Measurements from ENCODE around the gene SERF2.
"Not testable (repeated sequence)": the region's sequence is repeated elsewhere in the genome, so short reads cannot be mapped to it uniquely, and the experiment has no call there.

The SERF2 gene

GRCh38 chr15:43830691-43831275 is 38.7 kb downstream of the SERF2 start:
- DNase-seq = not testable (repeated sequence)

DNA sequence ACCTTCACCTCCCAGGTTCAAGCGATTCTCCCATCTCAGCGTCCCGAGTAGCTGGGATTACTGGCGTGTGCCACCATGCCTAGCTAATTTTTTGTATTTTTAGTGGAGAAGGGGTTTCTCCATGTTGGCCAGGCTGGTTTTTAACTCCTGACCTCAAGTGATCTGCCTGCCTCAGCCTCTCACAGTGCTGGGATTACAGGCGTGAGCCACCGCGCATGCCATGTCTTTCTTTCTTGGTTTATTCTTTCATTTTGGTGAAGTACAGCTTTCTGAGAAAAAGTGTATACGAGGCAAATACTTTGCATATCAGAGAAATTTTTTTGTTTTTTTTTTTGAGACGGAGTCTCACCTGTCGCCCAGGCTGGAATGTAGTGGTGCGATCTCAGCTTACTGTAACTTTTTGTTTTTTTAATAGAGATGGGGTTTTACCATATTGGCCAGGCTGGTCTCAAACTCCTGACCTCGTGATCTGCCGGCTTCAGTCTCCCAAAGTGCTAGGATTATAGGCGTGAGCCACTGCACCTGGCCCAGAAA is 39.5 kb downstream of the SERF2 start:
- not testable (repeated sequence) for DNase-seq

DNA sequence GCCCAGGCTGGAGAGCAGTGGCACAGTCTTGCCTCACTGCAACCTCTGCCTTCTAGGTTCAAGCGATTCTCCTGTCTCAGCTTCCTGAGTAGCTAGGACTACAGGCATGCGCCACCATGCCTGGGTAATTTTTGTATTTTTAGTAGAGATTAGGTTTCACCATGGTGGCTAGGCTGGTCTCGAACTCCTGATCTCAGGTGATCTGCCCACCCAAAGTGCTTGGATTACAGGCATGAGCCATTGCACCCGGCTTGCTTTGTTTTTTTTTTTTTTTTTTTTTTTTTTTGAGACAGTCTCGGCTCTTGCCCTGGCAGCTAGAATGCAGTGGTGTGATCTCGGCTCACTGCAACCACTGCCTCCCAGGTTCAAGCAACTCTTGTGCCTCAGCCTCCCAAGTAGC is 40.4 kb downstream of the SERF2 start:
- DNase-seq = not testable (repeated sequence)

GRCh38 chr15:43845421-43845820 is 53.3 kb downstream of the SERF2 start:
- DNase-seq = no peak

Data from midbrain (tissue), 1 donor.